Measurements from ENCODE around the gene MYO18B.
"Not testable (repeated sequence)": the region's sequence is repeated elsewhere in the genome, so short reads cannot be mapped to it uniquely, and the experiment has no call there.

MYO18B gene

GRCh38 chr22:25741692-25742626, at the start of gene MYO18B:
Gene MYO18B (plus strand): TSS chr22:25742188. CDS start chr22:25761093, 18,905 bp downstream.
- no peak for DNase-seq

DNA sequence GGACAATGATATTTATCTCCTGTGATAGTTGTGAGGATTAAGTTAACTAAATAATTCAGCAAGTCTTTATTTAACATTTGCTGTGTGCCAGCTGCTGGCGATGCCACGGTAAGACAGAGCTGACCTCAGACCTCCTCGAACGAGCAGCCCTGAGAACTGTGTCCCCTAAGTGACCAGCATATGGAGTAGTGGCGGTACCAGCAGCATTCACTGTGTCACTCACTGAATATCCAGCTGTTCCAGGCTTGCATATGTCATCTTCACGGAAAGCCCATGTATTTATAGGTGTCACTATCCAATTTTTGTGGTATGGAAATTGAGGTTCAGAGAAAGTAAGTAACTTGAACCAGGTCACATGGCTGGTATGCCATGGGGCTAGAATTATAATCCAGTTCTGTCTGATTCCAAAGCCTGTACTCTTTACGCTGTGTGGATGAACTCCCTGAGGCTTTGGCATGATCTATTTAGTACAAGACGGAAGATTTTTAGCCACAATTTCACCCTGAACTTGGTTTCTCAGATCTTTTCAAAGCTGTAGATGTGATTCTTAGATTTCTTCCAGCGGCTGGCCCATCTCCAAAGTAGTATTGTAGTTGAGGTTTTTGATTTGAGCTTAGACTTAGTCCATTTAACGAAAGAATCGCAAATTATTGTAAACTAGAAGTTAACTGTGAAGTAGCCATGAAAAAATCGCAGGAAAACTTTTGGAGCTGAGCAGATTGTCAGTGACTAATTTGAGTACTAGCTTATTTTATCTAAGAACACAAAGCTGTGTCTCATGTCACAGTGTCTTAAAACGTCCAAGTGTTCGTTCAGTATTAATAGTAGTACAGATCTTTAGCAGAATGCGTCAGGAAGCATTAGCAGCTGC, 49.4 kb upstream of the MYO18B start:
- DNase-seq: no peak

GRCh38 chr22:25693268-25693565, 48.8 kb upstream of the MYO18B start:
- DNase-seq: no peak

DNA sequence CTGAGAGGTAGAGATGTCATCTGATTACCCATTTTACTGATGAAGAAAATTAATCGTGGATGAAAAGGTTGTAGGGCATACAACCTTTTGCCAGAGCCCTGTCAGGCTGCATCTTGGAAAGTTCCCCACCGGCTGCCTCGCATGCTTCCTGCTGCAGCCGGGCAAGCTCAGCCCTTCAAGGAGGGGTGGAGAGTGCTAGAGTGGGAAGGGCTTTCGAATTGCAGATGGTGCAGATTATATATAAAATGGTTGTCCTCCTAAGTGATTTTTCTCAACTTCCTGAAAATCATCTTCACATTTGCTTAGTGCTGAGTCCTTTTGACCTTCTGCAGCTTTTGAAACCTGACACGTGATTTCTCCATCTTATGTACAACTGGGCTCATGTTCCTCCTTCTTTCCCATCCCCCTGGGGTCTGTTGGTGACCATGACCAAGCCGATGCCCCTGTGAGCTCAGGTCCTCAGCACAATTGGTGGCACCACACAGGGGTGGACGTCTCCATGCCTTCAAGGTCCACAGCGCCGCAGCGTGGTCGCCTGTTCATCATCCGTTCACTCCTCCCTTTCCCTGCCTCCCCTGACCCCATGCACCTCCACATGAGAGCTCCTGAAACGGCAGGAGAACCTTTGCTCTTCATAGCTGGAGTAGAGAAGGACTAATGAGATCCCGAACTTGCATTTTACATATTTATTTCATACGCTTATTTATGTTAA, 47.6 kb upstream of the MYO18B start:
- no peak for DNase-seq

- DNase-seq: no peak
Observed at GRCh38 chr22:25695146-25695545, 46.8 kb upstream of the MYO18B start.

DNA sequence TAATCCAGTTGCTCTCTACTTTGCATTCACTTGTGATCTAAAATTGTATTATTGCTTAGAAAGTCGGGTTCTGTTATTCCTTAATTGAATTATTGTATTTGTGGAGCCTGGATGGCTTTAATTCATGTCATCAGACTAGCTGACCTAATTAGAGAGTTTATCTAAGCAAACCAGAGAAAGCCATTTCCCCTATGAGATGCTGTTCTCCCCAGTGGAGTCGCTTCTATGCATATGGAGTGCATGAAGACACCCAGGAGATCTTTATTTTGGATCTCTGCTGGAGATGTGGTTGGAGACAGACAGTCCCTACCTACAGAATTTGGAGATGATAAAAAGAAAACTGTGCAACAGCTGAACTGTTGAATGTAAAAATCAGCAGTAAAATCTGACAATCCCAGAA, 45.2 kb upstream of the MYO18B start:
- DNase-seq: no peak

DNA sequence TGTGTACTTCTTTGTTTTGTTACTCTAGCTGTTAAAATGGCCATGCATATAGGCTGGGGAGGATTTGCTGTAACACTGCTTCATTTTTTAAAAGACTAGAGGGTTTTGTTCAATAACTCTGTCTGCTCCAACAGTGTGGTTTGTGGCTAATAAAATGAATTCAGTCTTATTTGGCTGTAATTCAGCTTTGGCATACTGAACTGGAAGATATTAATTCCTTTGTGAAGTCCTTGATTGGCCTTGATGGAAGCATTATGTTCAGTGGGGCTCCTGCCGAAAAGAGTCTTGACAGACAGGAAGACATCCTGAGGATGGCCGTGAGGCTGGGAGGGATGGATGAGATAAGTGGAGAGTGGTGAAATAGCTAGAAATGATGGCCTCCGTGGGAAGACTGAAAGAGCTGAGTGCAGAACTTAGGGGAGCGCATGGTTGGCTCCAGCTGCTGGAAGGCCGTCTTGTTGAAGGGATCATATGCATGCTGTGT, 44.8 kb upstream of the MYO18B start:
- DNase-seq: no peak

GRCh38 chr22:25697978-25698377, 44.0 kb upstream of the MYO18B start:
- no peak for DNase-seq

GRCh38 chr22:25698461-25698860, 43.5 kb upstream of the MYO18B start:
- no peak for DNase-seq

- DNase-seq: no peak
Observed at GRCh38 chr22:25698978-25699377, 43.0 kb upstream of the MYO18B start.

DNA sequence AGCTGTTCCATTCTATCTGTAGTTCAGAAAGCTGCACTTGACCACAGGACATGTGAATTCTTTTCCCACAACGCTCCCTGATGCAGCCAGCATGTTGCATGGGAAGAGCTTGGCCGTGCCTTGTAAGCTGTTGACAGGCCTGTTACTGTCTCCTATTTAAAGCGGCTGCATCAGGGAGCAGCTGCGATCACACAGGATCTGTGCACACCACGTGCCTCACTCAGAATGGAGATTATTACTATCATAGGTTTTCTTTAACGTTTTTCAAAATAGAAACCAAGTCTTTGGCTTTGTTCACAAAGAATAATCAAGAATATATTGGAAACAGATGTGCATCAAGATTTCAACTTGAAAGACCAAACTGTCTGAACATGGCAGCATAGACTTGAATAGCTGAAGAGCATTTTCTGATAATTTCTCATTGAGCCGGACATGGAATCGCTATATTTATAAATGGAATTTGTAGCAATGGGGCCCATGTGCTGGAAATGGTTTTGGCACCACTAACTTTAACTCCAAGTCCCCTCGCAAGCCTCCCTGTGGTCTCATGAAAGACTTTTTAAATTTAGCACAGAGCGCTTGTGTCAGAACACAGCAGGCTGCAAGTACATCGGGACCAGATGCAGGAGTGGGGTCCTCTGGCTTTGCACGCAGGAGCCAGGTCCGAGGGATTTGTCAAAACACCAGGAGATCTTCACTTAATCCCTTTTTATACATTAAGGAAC, 40.8 kb upstream of the MYO18B start:
- DNase-seq: no peak

DNA sequence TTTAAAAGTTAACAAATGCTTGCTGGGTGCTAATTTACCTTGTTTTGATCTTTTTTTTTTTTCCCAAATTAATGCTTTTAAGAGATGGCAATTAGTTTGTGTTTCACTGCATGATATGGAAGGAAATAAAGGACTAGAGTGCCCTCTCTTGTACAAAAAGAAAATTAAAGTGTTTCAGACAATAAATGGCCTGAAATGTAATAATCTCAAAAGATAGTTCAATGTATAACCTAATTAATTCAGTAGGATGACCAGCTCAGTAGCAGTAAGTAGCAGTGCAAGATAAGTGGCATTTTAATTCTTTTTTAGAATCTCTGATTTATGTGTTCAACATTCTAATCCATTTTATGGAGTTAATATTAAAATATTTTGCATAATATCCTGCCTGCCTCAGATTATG, 39.9 kb upstream of the MYO18B start:
- DNase-seq: no peak

DNA sequence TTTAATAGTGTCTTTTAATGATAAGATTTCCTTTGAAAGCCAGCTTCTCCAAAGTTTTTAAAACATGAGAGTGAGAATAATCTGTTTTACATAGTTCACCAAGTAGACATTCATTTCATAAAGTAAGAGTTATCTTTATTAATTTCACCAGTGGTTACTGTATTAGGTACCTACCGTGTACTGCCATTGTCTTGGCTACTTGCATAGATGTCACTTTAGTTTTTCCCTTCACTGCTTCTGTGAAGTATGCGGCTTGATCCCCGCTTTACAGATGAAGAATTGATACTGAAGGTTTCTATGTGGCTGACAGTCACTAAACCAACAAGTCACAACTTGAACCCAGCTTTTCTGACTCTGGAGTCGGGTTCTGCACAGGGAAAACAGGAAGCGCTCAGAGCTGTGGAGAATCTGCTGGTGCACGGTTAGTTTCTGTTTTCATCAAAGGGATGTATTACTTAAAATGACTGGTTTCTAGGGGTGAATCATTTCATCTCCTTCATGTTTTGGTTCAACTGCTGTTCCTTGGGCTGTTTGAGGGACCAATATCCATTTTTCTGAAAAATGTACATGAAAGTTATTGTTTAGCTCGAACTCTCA, 39.3 kb upstream of the MYO18B start:
- no peak for DNase-seq

GRCh38 chr22:25704701-25705100, 37.3 kb upstream of the MYO18B start:
- DNase-seq: no peak

GRCh38 chr22:25706197-25706596, 35.8 kb upstream of the MYO18B start:
- DNase-seq: no peak

GRCh38 chr22:25708430-25708829, 33.6 kb upstream of the MYO18B start:
- DNase-seq: not testable (repeated sequence)

GRCh38 chr22:25709758-25710157, 32.2 kb upstream of the MYO18B start:
- DNase-seq: no peak

DNA sequence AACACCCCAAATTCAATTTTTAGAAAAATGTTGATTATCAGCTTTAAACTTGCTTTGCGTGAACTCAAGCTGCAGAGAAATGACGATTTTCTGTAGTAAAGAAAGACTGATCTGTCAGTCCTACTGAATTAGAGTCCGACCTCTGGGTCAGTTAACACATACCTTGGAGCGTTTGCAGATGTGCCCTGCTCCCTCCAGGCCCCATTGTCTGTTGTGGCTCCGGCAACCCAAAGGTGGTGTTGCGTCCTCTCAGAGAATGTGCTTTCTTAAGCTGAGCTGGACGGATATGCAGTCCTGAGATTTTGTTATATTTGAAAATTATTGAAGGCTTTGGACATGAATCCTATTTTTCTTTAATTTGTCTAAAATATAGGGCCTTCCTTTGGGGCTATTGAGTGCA, 31.5 kb upstream of the MYO18B start:
- DNase-seq: no peak

DNA sequence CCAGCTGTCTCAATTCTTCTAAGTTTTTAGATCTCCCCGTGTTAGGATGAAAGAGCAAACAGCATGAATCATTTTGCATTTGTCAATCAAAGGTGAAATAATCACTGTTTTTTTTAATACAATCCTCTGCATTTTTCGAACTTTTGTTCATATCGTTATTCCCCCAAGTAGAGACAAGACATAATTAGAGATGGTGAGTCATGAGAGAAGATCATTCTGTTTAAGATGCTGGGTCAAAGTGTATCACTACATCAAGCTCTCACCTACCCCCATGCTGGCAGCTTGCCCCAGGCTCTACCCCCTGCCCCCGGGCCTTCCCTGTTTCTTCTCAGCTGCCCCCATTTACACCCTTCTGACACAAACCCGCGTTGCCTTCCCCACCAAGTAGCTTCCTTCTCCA, 30.5 kb upstream of the MYO18B start:
- no peak for DNase-seq

DNA sequence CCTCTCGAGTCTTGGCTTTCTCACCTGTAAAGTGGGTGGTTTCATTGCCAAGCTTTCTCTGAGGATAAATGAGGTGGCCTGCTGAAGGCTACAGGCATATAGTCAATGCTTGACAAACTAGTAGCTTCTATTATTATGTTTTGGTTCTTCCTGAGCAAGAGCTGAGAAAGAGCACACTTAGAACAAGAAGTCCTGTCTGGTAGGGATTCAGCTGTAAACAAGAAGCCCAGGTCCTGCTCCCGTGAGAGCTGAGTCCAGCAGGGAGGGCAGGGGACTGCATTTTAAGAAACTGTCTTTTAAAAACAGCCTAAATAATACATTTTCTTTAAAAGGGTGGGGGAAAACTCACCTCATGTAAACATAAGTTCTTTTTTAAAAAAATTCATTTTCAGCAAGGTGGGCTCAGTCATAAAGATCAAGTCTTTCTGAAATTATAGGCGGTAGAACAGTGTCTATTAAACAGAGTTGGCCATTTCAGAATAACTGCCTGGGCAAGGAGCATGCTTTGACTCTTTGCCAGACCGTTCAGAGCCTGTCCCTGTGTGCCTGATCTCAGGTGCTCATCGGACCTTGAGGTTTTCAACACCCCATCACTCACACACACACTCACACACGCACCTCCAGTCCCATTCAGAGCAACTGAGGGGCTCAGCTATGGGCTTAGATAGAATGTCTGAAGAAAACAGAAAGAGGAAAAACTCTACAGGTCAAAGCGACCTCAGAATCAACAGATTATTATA, 29.2 kb upstream of the MYO18B start:
- no peak for DNase-seq

DNA sequence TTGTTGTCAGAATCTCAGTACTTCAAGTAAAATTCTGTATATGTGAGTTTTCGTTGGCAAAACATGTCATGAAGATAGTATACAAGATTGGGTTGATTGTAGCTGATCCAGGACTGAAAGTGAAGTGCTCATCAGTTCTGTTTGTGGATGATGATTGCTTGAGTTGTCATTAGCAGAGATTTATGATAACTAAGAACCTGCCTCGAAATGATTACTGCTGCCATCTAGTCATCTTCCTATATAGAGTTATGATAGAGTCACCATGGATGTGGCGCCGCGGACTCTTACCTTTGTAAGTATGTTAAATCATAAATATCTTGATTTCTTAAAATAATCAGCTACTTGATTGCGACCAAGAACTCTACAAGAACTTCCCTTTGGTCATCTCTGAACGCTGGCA, 27.9 kb upstream of the MYO18B start:
- no peak for DNase-seq

Measured in activated T-cell treated with anti-CD3 and anti-CD28 coated beads for 4 hours (primary cell).